Kidney (tissue), 14 donors: ENCODE measurements around the gene HELB. TPM values are rescaled to one million over a fixed set of nuclear protein-coding genes. Genes with fewer than 3 reads are reported as not detected.
A peak's percentile ranks its signal among the peaks of the same experiment; 100 is the strongest.

Source experiments
- DNase-seq, 5 donors: peaks; one replicate each; pipeline ENCODE4 v3.0.0-alpha.2; 2013 to 2020
- FAIRE-seq: peaks from 2 replicates; lab custom pipeline; 2012; peaks lifted over from hg19 to GRCh38; lab: Jason Lieb, UNC
- H3K27ac ChIP-seq, 2 donors: one replicate each; pipeline ENCODE4 v1.7.0; 2013; ENCODE audit warnings: low read depth in 2 of 2, low read length in 2 of 2, inconsistent platforms in 1 of 2
- H3K27me3 ChIP-seq: one replicate; pipeline ENCODE4 v1.7.1; 2013; ENCODE audit warnings: low read length, inconsistent platforms; ENCODE audit not compliant: control insufficient read depth, insufficient read depth
- H3K36me3 ChIP-seq, 3 donors: one replicate each; pipeline versions ENCODE4 v1.7.0 to v1.7.1; 2013; ENCODE audit warnings: low read length in 3 of 3, control low read depth in 1 of 3, inconsistent platforms in 1 of 3; ENCODE audit not compliant: insufficient read depth in 3 of 3, control insufficient read depth in 2 of 3
- H3K4me1 ChIP-seq, 3 donors: one replicate each; pipeline versions ENCODE4 v1.7.0 to v1.7.1; 2013; ENCODE audit warnings: low read length in 3 of 3, inconsistent platforms in 1 of 3, low read depth in 1 of 3; ENCODE audit not compliant: control insufficient read depth in 2 of 3, insufficient read depth in 2 of 3
- H3K4me3 ChIP-seq, 3 donors: one replicate each; pipeline versions ENCODE4 v1.7.0 to v1.8.1; 2013; ENCODE audit warnings: low read length in 3 of 3, control low read depth in 1 of 3, inconsistent platforms in 1 of 3
- H3K9ac ChIP-seq, 3 donors: one replicate each; pipeline versions ENCODE4 v1.7.0 to v1.7.1; 2013; ENCODE audit warnings: low read length in 3 of 3, control low read depth in 1 of 3, inconsistent platforms in 1 of 3
- H3K9me3 ChIP-seq, 3 donors: one replicate each; pipeline versions ENCODE4 v1.7.0 to v1.7.1; 2013; ENCODE audit warnings: low read length in 3 of 3, control low read depth in 1 of 3, inconsistent platforms in 1 of 3; ENCODE audit not compliant: control insufficient read depth in 2 of 3, insufficient read depth in 1 of 3
- CTCF ChIP-seq: IDR thresholded peaks from 3 replicates; pipeline ENCODE4 v1.5.1; 2012; ENCODE audit warnings: mild to moderate bottlenecking, moderate library complexity, borderline replicate concordance; ENCODE audit not compliant: insufficient read depth; ENCODE audit errors: extremely low read depth
- intact Hi-C: fragments of 100-400 bp; cut with DNase I; formaldehyde crosslinking; loops from one replicate; pipeline ENCODE4 v1.11.1; 2022
- polyA plus RNA-seq: library from polyadenylated mRNA; stranded (reverse); fragments of 350-450 nt; fragmentation: Illumina TruSeq; extraction: RNeasy Lipid Tissue Mini Kit (QIAGEN cat#74804); gene quantifications from one replicate; pipeline ENCODE4 v1.2.3, GENCODE V29; 2014; ENCODE audit warnings: low read depth, low replicate concordance; ENCODE audit not compliant: insufficient read depth
- total RNA-seq: library from RNA; stranded (reverse); fragmentation: NEBNext Ultra II Directional; extraction: Animal tissue kit (Norgen Biotek cat#: 25700); gene quantifications from one replicate; pipeline ENCODE4 v1.2.1, GENCODE V29; 2021
- donor health status: control.
- donor health status: control.
- donor health status: control.
- donor health status: control.
- donor health status: control.
- donor health status: DM: yes; HTN: yes; CAD: no.
- donor health status: Normal renal cell carcinoma (clear cell type).

HELB gene
- total and polyA plus RNA-seq, 2 donors from 2014 or later = 0.41 to 7.3 TPM

- H3K4me3 ChIP-seq = no peak overlapping the region
- no peak for FAIRE-seq
- DNase-seq = no peak
- intact Hi-C loops = no loop called here
- H3K36me3 ChIP-seq = no peaks in the 10 kb centered on the region
- H3K27me3 ChIP-seq = no peaks in the 10 kb centered on the region
- H3K9me3 ChIP-seq = no peaks in the 10 kb centered on the region
- TF ChIP-seq CTCF = no peak
- no peak overlapping the region for H3K27ac ChIP-seq
- no peaks in the 10 kb centered on the region for H3K4me1 ChIP-seq
- no peak overlapping the region for H3K9ac ChIP-seq
Observed at GRCh38 chr12:66275040-66275439, 27.3 kb upstream of the HELB start.

GRCh38 chr12:66279123-66279712, 23.1 kb upstream of the HELB start:
- H3K9me3 ChIP-seq = no peaks in the 10 kb centered on the region
- FAIRE-seq (no peak), DNase-seq (peak in 1 of 5 donors; percentile 50)
- H3K4me3 ChIP-seq = no peak overlapping the region
- intact Hi-C loops = no loop called here
- H3K4me1 ChIP-seq = no peaks in the 10 kb centered on the region
- no peaks in the 10 kb centered on the region for H3K36me3 ChIP-seq
- no peak overlapping the region for H3K27ac ChIP-seq
- no peaks in the 10 kb centered on the region for H3K27me3 ChIP-seq
- TF ChIP-seq CTCF = peak; percentile 63
- no peak overlapping the region for H3K9ac ChIP-seq

- H3K4me1 ChIP-seq = no peaks in the 10 kb centered on the region
- H3K27me3 ChIP-seq = no peaks in the 10 kb centered on the region
- DNase-seq = no peak
- no peaks in the 10 kb centered on the region for H3K9me3 ChIP-seq
- no peak for TF ChIP-seq CTCF
- no peak for FAIRE-seq
- intact Hi-C loops = no loop called here
- no peak overlapping the region for H3K27ac ChIP-seq
- H3K36me3 ChIP-seq = no peaks in the 10 kb centered on the region
- H3K9ac ChIP-seq = no peak overlapping the region
- no peak overlapping the region for H3K4me3 ChIP-seq
Observed at GRCh38 chr12:66280561-66280960, 21.7 kb upstream of the HELB start.

- Histone ChIP-seq H3K36me3 (no peaks in the 10 kb centered on the region), H3K9ac (no peak overlapping the region), H3K27me3 (no peaks in the 10 kb centered on the region), H3K4me3 (no peak overlapping the region), H3K27ac (no peak overlapping the region), H3K9me3 (no peaks in the 10 kb centered on the region), H3K4me1 (no peaks in the 10 kb centered on the region)
- FAIRE-seq = no peak
- DNase-seq = no peak
- intact Hi-C loops = no loop called here
- TF ChIP-seq CTCF = no peak
Observed at GRCh38 chr12:66282244-66282643, 20.0 kb upstream of the HELB start.
